Measurements from ENCODE around the gene IFT43.

Gene IFT43

DNA sequence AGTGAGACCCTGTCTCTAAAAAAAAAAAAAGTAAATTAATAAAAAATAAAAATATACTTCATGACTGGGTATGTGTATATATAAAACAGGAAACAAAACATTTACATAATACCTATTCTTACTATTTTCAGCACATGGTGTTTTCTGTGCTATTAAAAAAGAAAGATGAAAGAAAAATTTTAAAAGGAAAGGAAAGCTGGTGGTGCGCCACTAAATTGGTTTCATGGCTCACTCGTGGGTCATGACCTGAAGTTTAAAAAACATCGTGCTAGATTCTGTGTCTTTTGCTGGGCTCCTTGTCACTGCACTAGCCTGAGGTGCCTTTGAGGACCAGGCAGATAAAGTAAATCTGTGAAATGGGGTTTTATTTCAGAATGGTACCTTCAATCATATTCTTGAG, 69.8 kb downstream of the IFT43 start:
- TF ChIP-seq GATA1 (IDR thresholded peaks at IDR 0.05; ENCODE audit: low read depth, low read length) (no peak), POLR2A (IDR thresholded peaks at IDR 0.05; ENCODE audit: low read length) (no peak)
- no peak for DNase-seq

DNA sequence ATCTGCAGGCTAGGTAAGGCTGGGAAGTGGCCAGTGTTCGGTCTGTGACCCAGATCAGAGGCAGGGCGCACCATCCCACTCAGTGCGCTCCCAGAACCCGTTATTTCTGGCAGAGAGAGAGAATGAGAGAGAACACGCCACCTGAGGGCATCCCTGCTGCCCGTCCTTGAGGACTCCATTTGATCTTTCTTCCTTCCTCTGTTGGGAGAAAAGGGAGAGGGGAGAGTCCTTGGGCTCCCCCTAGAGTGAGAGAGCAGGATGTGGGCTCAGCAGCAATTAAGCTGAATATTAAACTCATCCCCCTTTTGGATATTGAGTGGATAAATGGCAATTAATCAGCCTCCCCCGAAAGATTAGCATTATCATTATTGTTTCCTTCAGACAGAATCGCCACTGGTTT, 70.6 kb downstream of the IFT43 start:
- TF ChIP-seq GATA1 (IDR thresholded peaks at IDR 0.05; ENCODE audit: low read depth, low read length): no peak
- DNase-seq: peak in 1 of 2 experiments; percentile 7

DNA sequence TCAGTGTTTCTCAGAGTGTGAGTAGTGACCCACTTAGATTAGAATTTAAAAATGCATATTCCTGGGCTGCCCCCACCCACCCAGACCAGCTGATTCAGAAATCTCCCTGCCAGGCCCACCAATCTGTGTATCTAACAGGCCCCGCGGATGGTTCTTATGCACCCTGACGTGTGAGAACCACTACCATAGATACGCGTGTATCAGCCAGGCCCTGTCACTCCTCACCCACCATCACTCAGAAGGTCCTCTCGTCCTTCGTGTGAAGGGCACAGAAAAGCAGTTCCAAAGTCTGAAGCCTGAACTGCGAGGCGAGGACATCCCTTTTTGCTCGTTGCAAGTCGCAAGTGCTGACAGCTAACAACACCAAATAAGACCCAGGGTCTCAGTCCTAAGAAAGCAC, 72.4 kb downstream of the IFT43 start:
- DNase-seq: no peak
- no peak for TF ChIP-seq GATA1 (IDR thresholded peaks at IDR 0.05; ENCODE audit: low read depth, low read length)
- no peak for TF ChIP-seq POLR2A (IDR thresholded peaks at IDR 0.05; ENCODE audit: low read length)

DNA sequence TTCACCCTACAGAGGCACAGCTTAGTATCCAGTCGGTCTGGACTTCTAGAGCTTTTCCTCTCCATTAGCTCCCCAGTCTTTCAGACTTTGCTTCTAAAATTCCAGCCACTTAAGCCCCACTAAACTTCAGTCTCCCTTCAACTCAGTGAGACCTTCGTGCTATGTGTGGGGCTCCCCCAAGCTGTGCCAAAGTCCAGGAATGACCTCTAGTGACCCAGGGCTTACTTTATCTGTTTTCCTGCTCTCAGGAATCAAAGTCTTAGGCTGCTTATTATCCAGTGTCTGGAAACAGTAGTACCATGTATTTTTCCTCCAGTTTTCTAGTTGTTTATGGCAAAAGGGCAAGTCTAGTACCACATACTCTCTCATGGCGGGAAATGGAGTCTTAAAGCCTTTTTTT, 77.8 kb downstream of the IFT43 start:
- TF ChIP-seq POLR2A (IDR thresholded peaks at IDR 0.05; ENCODE audit: low read length) (no peak), GATA1 (IDR thresholded peaks at IDR 0.05; ENCODE audit: low read depth, low read length) (no peak)
- no peak for DNase-seq

DNA sequence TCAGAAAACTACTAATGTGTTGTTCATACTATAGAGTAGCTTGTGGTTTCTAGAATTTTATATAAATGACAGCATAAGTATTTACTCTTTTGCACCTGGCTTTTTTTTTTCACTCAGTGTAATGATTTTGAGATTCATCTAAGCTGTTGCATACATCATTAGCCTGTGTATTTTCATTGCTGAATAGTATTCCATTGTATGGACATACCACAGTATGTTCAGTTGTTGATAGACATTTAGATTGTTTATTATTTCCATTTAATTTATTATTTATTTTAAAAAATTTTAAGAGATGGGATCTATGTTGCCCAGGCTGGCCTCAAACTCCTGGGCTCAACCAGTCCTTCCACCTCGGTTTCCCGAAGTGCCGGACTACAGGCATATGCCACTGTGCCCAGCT, 80.0 kb downstream of the IFT43 start:
- TF ChIP-seq GATA1 (IDR thresholded peaks at IDR 0.05; ENCODE audit: low read depth, low read length) (no peak), POLR2A (IDR thresholded peaks at IDR 0.05; ENCODE audit: low read length) (no peak)
- no peak for DNase-seq

DNA sequence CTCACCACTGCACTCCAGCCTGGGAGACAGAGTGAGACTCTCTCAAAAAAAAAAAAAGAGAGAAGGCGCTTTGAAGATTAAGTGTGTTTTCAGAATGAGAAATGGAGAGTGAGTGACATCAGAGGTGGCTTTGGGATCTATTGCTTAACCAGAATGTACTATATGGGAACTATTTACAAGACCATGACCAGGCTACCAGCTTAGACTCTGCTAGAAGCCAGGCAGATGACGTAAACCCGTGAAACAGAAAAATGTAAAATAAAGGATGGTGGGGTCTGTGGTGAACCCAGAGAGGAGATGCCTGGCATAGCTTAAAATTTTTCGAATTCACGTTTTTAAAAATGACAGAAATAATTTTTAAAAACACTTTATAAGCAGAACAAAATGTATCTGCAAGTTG, 82.0 kb downstream of the IFT43 start:
- DNase-seq: no peak
- no peak for TF ChIP-seq GATA1 (IDR thresholded peaks at IDR 0.05; ENCODE audit: low read depth, low read length)
- TF ChIP-seq POLR2A (IDR thresholded peaks at IDR 0.05; ENCODE audit: low read length): no peak

DNA sequence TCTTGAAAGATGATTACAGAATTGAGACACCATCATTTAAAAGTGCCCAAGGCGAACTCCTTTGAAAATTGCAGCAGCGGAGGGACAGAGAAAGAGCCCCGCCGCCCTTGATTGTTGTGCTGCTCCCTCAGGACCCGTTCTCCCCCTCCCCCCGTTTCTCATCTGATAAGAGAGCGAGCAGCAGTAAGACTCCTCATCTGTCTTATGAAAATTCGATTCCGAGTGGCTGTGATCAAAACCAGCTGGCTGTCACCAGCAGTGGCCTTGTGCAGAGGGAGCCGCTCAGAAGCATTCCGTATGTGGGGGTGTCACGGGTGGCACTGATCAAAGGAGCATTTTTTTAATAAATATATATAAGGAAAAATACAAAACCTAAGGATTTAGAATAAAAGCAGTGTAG, 88.2 kb downstream of the IFT43 start:
- DNase-seq: no peak
- TF ChIP-seq POLR2A (IDR thresholded peaks at IDR 0.05; ENCODE audit: low read length) (no peak), GATA1 (IDR thresholded peaks at IDR 0.05; ENCODE audit: low read depth, low read length) (no peak)

DNA sequence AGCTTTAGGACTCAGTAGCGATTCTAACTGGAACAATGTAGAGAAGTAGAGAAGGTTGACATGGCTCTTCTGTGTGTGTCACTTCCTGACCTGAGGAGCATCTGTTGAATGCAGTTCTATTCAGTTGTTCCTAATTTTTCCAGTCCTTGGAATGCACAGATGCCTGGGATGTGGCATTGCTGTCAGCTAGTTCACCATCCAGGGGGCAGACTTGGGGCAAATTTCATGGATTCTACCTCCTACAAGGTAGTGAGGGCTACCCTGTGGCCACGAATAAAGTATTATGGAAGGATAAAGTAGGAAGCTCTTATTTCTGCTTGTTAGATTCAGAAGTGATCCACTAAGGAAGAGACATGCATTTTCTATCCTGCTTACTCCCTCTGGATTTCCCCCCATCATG, 91.8 kb downstream of the IFT43 start:
- TF ChIP-seq GATA1 (IDR thresholded peaks at IDR 0.05; ENCODE audit: low read depth, low read length) (no peak), POLR2A (IDR thresholded peaks at IDR 0.05; ENCODE audit: low read length) (no peak)
- DNase-seq: no peak

DNA sequence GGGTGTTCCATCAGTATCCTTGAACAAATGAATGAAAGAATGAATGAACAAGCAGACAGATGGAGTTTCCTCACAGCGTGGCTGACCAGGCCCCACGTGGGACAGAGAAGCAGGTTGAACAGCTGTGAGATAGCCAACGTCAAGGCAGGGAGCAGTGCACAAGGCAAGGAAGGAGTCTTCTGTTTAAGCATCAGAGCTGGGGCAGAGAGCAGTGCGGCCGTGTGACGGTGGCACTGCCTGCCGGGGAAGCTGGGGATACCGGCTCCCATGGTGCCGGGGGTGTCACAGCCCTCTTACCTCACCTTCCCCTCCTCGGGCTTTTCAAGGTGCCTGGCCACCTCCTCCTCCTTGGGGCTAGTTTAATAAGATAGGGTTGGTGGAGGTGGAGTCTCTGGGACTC, 92.9 kb downstream of the IFT43 start:
- TF ChIP-seq GATA1 (IDR thresholded peaks at IDR 0.05; ENCODE audit: low read depth, low read length) (no peak), POLR2A (IDR thresholded peaks at IDR 0.05; ENCODE audit: low read length) (no peak)
- no peak for DNase-seq

DNA sequence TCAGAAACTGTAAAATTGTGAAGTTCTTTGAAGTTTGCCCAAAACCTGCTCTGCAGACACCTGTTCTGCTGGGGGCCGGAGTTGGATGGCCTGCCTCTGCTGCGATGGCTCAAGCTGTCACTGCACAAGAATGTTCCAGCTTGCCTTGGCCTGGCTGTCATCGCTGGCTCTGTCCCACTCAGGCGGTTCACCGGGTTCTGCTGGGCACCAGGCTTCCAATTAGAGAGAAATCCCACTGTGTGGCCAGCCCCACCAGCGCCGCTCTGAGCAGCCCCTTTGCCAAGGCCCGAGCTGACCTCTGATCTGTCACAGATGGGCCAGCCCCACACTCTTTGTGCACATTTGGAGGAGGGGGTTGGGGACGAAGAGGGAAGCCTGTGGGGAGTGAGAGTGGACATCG, 94.5 kb downstream of the IFT43 start:
- TF ChIP-seq GATA1 (IDR thresholded peaks at IDR 0.05; ENCODE audit: low read depth, low read length) (no peak), POLR2A (IDR thresholded peaks at IDR 0.05; ENCODE audit: low read length) (no peak)
- DNase-seq: no peak

DNA sequence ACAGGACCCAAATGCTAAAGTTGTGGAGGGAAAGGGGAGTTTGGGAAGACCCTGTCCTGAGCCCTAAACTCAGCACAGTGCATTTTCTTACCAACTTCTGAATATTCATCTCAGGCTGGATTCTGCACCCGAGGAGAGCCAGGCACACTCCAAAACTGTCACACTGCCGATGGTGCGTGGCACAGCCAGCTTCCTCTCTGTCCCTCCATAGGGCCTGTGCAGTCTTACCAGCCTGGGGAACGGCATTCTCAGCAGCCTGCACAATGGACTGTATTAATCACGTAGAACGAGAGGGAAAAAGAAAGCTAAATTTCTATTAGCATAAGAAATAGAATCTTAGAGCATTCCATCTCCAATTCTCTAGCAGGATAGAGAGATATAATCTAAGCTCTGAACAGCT, 94.9 kb downstream of the IFT43 start:
- TF ChIP-seq POLR2A (IDR thresholded peaks at IDR 0.05; ENCODE audit: low read length): no peak
- TF ChIP-seq GATA1 (IDR thresholded peaks at IDR 0.05; ENCODE audit: low read depth, low read length): no peak
- DNase-seq: no peak

DNA sequence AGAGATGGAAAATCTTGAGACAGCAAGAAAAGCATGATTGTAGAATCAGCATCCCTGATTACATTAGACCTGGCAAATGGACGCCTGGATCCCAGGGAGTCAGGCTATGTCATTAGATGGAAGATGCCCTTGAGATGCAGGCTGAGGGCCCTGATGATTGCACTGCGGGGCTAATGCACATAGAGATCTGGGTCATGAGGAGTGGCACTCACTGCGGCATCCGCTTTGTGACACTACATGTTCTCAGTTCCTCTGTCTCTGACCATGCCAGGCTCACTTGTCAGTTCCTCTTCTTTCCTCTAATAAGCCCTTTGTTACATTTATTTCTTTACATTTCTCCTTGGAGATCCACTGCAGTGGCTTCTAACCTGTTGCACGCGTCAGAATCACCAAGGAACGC, 96.1 kb downstream of the IFT43 start:
- DNase-seq: no peak
- TF ChIP-seq POLR2A (IDR thresholded peaks at IDR 0.05; ENCODE audit: low read length) (no peak), GATA1 (IDR thresholded peaks at IDR 0.05; ENCODE audit: low read depth, low read length) (no peak)

DNA sequence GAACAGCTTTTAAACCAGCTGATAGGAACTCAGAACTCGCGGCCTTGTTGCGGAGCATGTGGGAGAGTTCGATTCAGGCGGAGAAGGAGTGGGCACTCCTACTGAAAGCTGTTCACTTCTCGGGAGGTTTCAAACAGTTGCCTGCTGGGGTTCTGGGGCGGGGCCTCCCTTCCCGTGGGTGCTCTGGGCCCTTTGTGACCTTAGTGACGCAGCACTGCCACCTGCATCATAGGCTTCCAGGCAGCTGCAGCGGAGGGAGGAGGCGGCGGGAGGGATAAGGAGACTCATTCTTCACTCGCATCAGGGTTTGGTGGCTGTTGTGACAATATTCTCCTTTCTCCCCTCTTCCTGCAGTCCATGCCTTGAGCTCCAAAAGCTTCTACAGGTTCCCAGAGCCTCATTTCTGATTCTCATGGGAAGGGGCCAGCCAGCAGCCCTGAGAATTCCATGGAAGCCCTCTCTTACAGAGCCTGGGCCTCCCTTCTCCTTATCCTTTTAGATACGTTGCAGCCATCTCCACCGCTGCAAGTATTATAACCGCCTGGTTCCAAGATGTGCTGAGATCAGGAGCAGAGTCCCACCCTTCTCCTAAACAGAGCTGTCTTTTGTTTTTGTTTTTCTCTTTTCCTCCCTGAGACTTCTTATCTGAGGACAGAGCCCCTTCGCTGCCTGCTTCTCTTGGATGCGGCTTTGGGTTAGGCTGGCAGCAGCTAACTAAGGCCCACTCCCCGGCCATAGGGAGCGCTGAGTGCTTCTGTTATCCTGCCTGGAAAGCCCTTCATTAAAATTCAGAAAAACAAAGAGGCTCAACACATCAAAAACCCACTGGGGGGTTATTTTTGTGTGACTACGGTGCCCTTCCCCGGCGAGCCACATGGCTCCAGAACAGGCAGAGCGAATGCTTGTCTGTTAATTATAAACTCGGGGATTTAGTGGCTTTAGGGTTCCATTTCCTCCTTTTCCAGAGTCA, 98.5 kb downstream of the IFT43 start:
- no peak for DNase-seq
- TF ChIP-seq GATA1 (IDR thresholded peaks at IDR 0.05; ENCODE audit: low read depth, low read length) (no peak), POLR2A (IDR thresholded peaks at IDR 0.05; ENCODE audit: low read length) (no peak)

DNA sequence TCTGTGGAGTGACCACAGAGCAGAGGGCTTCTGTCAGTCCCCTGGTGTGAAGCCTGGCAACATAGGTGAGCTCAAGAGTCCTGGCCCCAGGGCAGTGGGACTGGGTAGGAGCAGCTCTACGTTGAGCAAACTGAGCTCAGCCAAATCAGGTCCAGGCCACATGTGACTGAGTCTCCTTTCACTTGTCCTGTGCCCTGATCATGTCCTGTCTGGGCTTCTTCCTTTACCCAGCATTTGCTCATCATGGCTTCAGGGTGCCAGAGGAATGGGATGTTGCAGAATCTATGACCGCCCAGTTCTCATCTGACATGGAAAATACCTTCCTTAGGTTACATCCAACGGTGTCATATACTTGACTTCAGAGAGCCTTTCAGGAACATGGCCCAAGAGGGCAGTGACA, 99.8 kb downstream of the IFT43 start:
- no peak for DNase-seq
- TF ChIP-seq GATA1 (IDR thresholded peaks at IDR 0.05; ENCODE audit: low read depth, low read length): no peak
- TF ChIP-seq POLR2A (IDR thresholded peaks at IDR 0.05; ENCODE audit: low read length): no peak

DNA sequence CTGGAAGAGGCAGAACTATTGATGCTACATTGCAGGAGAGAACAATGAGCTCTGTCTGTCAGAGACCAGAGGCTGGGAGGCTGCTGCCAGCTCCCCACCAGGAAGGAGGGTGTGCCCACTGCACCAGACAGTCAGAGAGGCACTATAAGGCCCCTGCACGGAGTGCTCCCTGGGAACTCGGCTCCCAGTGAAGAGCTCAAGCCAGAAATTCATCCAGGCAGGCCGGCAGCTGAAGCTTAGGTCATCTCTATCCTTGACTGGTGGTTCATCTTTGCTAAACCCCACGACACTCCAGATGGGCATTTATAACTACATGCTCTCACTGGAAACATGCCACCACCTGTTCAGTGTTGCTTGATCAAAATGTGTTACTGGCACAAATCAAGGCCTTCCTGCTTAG, 101.1 kb downstream of the IFT43 start:
- TF ChIP-seq POLR2A (IDR thresholded peaks at IDR 0.05; ENCODE audit: low read length) (no peak), GATA1 (IDR thresholded peaks at IDR 0.05; ENCODE audit: low read depth, low read length) (no peak)
- no peak for DNase-seq

All from erythroblast (primary cell).